ENCODE data around the gene COL2A1. TPM values are rescaled to one million over a fixed set of nuclear protein-coding genes. Genes with fewer than 3 reads are reported as not detected.

Gene COL2A1
- total and polyA plus RNA-seq, 9 of the 15 experiments (the other 6 are each of a cell fraction or from before 2014, with no cell fraction given), result 0.46 TPM; not detected in 8

DNA sequence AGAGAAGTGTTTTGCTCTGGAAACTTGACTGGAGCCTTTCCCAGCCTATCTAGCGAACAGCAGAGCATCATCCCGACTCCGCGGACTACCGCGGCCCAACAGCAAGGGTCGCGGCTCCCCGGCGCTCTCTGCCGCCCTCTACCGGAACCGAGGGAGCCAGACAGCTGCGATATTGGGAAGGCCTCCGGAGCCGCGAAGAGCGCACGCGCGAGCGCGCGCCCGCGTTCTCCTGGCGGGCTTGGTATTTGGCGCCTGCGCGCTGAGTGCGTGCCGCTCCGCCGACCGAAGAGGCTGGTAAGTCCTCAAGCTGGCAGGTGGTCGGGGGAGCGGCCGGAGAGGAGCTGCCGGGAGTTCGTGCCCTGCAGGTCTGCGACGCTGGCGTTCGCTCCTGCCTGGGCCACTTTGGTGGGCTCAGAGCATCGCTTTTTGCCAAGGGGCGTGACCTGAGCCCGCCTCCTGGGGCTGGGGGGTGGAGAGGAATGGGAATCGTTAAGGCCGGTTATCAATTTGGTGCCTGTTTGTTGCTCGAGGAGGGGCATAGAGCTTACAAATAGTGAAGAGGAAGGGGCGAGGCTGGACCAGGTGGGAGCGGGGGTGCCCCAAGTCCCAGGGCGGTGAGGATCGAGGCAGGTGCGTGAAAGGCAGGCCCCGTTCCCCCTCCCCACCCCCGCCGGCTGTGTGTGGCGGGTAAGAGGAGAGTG, 40.8 kb downstream of the COL2A1 start, which contains the start of gene TMEM106C (continued):
- 0 out of 4 replicates have a peak, but pooled peaks of 1 of the 2 experiments have one; percentile 8 for TF ChIP-seq MNT (conservative IDR thresholded peaks at IDR 0.05)
- TF ChIP-seq, protein P1, sequence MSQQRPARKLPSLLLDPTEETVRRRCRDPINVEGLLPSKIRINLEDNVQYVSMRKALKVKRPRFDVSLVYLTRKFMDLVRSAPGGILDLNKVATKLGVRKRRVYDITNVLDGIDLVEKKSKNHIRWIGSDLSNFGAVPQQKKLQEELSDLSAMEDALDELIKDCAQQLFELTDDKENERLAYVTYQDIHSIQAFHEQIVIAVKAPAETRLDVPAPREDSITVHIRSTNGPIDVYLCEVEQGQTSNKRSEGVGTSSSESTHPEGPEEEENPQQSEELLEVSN (IDR thresholded peaks at IDR 0.05; ENCODE audit: borderline replicate concordance in 1 of 2, extremely low read depth in 1 of 2, insufficient read depth in 1 of 2, insufficient read length in 1 of 2, low read depth in 1 of 2, low read length in 1 of 2, poor library complexity in 1 of 2, severe bottlenecking in 1 of 2), result peak; percentile 70 to 92
- TF ChIP-seq TARDBP (IDR thresholded peaks at IDR 0.05), result no peak
- peak in 1 of 2 experiments; percentile 48; a peak in 1 of 4 replicates for TF ChIP-seq MAZ (CRISPR knock-in tag; conservative IDR thresholded peaks at IDR 0.05 in 1 of 2, IDR thresholded peaks at IDR 0.05 in 1 of 2)
- TF ChIP-seq KLF13 (tag; IDR thresholded peaks at IDR 0.05; ENCODE audit: borderline replicate concordance, low read depth), result peak; percentile 50; the same call in 1 of the 2 replicates
- no peak for TF ChIP-seq PTBP1 (IDR thresholded peaks at IDR 0.05; ENCODE audit: low read depth, low read length)
- TF ChIP-seq STAG1 (CRISPR knock-in tag; IDR thresholded peaks at IDR 0.05; ENCODE audit: borderline replicate concordance), result peak; percentile 39; the same call in 1 of the 2 replicates
- no peak for TF ChIP-seq ZBTB8A (IDR thresholded peaks at IDR 0.05; ENCODE audit: partially characterized antibody)
- TF ChIP-seq CCNT2 (IDR thresholded peaks at IDR 0.05; ENCODE audit: borderline replicate concordance, extremely low read depth, insufficient read length, low read depth, low read length), result peak; percentile 60
- TF ChIP-seq FUS (optimal IDR thresholded peaks at IDR 0.05; ENCODE audit: low read depth, low read length), result no peak
- TF ChIP-seq, protein P2, sequence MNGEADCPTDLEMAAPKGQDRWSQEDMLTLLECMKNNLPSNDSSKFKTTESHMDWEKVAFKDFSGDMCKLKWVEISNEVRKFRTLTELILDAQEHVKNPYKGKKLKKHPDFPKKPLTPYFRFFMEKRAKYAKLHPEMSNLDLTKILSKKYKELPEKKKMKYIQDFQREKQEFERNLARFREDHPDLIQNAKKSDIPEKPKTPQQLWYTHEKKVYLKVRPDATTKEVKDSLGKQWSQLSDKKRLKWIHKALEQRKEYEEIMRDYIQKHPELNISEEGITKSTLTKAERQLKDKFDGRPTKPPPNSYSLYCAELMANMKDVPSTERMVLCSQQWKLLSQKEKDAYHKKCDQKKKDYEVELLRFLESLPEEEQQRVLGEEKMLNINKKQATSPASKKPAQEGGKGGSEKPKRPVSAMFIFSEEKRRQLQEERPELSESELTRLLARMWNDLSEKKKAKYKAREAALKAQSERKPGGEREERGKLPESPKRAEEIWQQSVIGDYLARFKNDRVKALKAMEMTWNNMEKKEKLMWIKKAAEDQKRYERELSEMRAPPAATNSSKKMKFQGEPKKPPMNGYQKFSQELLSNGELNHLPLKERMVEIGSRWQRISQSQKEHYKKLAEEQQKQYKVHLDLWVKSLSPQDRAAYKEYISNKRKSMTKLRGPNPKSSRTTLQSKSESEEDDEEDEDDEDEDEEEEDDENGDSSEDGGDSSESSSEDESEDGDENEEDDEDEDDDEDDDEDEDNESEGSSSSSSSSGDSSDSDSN (IDR thresholded peaks at IDR 0.05; ENCODE audit: borderline replicate concordance in 1 of 2, low read depth in 2 of 2, low read length in 2 of 2), result 0 out of 4 replicates have a peak, but pooled peaks of 1 of the 2 experiments have one; percentile 29
- TF ChIP-seq ZBTB7A (IDR thresholded peaks at IDR 0.05; ENCODE audit: borderline replicate concordance, control insufficient read depth, low read depth, low read length), result peak; percentile 80; the same call in 1 of the 2 replicates
- 0 out of 2 replicates have a peak, but pooled peaks have one; percentile 40 for TF ChIP-seq E2F3 (CRISPR knock-in tag; IDR thresholded peaks at IDR 0.05)
- TF ChIP-seq HDAC1 (IDR thresholded peaks at IDR 0.05), result peak in 1 of 2 experiments; percentile 68; a peak in 2 of 4 replicates
